ENCODE results near the gene NUP85. TPM values are rescaled to one million over a fixed set of nuclear protein-coding genes. Genes with fewer than 3 reads are reported as not detected.
"Not testable (repeated sequence)": the region's sequence is repeated elsewhere in the genome, so short reads cannot be mapped to it uniquely, and the experiment has no call there.

Gene NUP85, protein sequence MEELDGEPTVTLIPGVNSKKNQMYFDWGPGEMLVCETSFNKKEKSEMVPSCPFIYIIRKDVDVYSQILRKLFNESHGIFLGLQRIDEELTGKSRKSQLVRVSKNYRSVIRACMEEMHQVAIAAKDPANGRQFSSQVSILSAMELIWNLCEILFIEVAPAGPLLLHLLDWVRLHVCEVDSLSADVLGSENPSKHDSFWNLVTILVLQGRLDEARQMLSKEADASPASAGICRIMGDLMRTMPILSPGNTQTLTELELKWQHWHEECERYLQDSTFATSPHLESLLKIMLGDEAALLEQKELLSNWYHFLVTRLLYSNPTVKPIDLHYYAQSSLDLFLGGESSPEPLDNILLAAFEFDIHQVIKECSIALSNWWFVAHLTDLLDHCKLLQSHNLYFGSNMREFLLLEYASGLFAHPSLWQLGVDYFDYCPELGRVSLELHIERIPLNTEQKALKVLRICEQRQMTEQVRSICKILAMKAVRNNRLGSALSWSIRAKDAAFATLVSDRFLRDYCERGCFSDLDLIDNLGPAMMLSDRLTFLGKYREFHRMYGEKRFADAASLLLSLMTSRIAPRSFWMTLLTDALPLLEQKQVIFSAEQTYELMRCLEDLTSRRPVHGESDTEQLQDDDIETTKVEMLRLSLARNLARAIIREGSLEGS
- 64.5 TPM for polyA plus RNA-seq (2013, experiment 1 of 2)
- polyA plus RNA-seq (2013, experiment 2 of 2), result 66.4 TPM

DNA sequence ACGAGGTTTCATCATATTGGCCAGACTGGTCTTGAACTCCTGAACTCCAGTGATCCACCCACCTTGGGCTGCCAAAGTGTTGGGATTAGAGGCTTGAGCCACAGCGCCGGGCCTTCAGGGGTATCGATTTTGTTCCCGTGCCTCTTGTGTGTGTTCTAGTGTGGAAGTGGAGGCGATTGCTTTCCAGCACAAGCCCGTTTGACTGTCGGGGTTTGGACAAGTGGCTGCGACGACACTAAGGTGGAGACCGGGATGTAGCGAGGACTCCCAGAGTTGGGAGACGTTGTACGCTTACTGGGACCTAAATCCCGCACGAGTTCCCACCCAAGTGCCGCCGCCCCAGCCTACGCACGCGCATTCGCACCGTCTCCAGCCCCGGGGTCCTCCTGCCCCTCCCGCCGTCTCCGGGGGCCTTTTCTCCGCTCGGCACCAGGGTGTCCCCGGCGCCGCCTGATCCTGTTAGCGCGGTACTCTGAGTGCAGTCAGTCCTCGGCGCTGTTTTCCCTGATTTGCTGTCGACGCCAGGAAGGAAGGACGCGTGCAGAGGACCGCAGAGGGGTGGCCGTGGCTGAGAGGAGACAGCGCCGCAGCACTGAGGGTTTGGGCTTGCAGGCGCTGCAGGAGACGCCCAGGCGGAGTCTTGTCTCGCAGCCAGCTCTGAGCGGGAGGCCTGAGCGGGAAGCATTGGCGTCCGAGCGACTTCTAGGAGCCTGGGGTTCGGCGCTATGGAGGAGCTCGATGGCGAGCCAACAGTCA is at the start of gene NUP85:
Gene NUP85 (plus strand): TSS at position 643 of the 756 bp plus-strand sequence. CDS start 83 bp downstream, at position 726.
- Histone ChIP-seq H3K9ac (ENCODE audit: low read depth, low read length) (peak within 1 kb of the TSS; percentile 98), H3K9me3 (ENCODE audit: insufficient read depth, low read depth, low read length) (no peaks in the 10 kb centered on the region), H3K4me3 (ENCODE audit: low read length) (peak within 1 kb of the TSS; percentile 94), H3K27me3 (ENCODE audit: insufficient read depth, low read length) (no peaks in the 10 kb centered on the region), H3K36me3 (ENCODE audit: insufficient read depth, low read length) (peaks cover 18% of the 10 kb centered on the region), H3K27ac (ENCODE audit: low read depth, low read length) (peak within 1 kb of the TSS; percentile 100), H3K4me1 (ENCODE audit: insufficient read depth, low read length) (no peaks in the 10 kb centered on the region)
- WGBS, result under 1% methylated on average over 57 of the region's 57 CpGs

DNA sequence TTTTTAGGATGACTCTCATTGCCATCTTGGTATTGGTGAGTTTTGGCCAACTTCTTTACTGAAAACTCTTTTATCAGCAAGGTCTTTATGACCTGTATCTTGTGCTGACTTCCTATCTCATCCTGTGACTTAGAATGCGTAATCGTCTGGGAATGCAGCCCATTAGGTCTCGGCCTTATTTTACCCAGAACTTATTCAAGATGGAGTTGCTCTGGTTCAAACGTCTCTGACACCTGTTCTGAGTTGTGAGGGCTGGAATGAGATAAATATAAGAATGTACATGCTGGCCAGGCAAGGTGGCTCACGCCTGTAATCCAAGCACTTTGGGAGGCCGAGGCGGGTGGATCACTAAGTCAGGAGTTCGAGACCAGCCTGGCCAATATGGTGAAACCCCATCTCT is 47.0 kb upstream of the NUP85 start:
- H3K36me3 ChIP-seq (ENCODE audit: insufficient read depth, low read length); H3K4me3 ChIP-seq (ENCODE audit: low read length); H3K9ac ChIP-seq (ENCODE audit: low read depth, low read length); H3K4me1 ChIP-seq (ENCODE audit: insufficient read depth, low read length); H3K27ac ChIP-seq (ENCODE audit: low read depth, low read length); H3K27me3 ChIP-seq (ENCODE audit: insufficient read depth, low read length); H3K9me3 ChIP-seq (ENCODE audit: insufficient read depth, low read depth, low read length): not testable (repeated sequence)
- WGBS, result 92% methylated on average over 8 of the region's 8 CpGs

DNA sequence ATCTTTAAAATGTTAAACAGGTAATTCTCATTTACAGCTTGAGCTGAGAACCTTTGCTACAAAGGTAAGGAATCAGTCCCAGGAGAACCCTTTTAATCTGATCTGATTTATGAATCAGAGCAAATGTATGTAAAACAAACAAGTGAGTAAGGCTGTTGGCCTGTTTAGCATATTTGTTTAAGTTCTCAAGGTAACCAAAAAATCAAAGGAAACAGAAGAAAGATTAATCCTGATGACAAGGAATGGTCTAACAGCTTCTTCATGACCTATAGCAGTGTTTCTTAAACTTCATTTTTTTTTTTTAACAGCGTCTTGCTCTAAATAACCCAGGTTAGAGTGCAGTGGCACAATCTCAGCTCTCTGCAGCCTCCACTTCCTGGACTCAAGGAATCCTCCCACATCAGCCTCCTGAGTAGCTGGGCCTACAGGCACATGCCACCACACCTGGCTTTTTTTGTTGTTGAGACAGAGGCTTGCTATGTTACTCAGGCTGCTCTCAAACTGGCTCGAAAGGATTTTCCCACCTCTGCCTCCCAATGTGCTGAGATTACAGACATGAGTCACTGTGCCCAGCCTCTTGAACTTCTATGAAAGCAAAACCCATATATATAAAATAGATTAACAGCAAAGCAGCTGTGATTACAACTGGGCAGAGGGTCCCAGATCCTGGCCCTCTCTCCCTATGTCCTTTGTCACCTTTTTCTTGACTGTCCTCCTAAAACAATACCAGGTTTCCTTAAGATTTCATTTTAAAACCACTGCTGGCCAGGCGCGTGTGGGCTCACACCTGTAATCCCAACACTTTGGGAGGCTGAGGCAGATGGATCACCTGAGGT is 46.1 kb upstream of the NUP85 start:
- Histone ChIP-seq H3K9me3 (ENCODE audit: insufficient read depth, low read depth, low read length) (no peaks in the 10 kb centered on the region), H3K27ac (ENCODE audit: low read depth, low read length) (no peak overlapping the region), H3K27me3 (ENCODE audit: insufficient read depth, low read length) (no peaks in the 10 kb centered on the region), H3K9ac (ENCODE audit: low read depth, low read length) (no peak overlapping the region), H3K4me3 (ENCODE audit: low read length) (no peak overlapping the region), H3K4me1 (ENCODE audit: insufficient read depth, low read length) (peaks cover 10% of the 10 kb centered on the region; the same call in 1 of the 2 replicates), H3K36me3 (ENCODE audit: insufficient read depth, low read length) (no peaks in the 10 kb centered on the region)
- WGBS, result 91% methylated on average over 4 of the region's 4 CpGs

DNA sequence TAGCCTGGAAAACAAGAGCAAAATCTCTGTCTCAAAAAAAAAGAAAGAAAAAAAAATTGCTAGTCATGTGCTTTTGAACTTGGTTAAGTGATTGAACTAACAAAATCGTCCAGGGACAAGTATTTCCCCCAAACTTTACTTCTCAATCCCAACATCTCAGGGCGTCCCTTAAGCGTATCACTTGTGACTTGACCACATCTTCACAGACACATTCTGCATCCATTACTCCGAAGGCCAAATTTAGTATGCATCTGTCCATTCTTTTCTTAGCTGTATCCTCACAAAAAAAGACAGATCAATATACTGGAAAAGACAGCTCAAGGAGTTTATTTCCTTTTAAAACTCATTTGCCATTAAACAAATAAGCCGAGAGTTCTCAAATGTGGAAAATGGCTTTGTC is 45.3 kb upstream of the NUP85 start:
- WGBS, result 94% methylated on average over 5 of the region's 5 CpGs
- no peak overlapping the region for H3K27ac ChIP-seq (ENCODE audit: low read depth, low read length)
- H3K27me3 ChIP-seq (ENCODE audit: insufficient read depth, low read length), result no peaks in the 10 kb centered on the region
- H3K9ac ChIP-seq (ENCODE audit: low read depth, low read length), result no peak overlapping the region
- no peaks in the 10 kb centered on the region for H3K9me3 ChIP-seq (ENCODE audit: insufficient read depth, low read depth, low read length)
- 0 out of 2 replicates have a peak, but pooled peaks cover 4% of the 10 kb centered on the region for H3K4me1 ChIP-seq (ENCODE audit: insufficient read depth, low read length)
- H3K36me3 ChIP-seq (ENCODE audit: insufficient read depth, low read length), result peaks cover 4% of the 10 kb centered on the region
- no peak overlapping the region for H3K4me3 ChIP-seq (ENCODE audit: low read length)

DNA sequence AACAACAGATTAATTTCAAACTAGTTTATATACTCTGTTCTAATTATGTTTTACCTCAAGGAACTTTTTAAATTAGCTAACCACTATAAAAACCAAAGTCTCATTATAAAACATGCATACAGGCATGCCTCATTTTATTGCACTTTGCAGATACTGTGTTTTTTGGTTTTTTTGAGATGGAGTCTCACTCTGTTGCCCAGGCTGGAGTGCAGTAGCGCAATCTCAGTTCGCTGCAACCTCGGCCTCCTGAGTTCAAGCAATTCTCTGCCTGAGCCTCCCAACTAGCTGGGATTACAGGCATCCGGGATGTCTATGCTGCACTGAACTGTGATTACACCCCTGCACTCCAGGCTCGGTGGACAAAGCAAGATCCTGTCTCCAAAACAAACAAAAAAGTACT is 42.4 kb upstream of the NUP85 start:
- Histone ChIP-seq H3K9ac (ENCODE audit: low read depth, low read length) (no peak overlapping the region), H3K27ac (ENCODE audit: low read depth, low read length) (no peak overlapping the region), H3K36me3 (ENCODE audit: insufficient read depth, low read length) (peaks cover 27% of the 10 kb centered on the region), H3K4me1 (ENCODE audit: insufficient read depth, low read length) (no peaks in the 10 kb centered on the region), H3K9me3 (ENCODE audit: insufficient read depth, low read depth, low read length) (no peaks in the 10 kb centered on the region), H3K4me3 (ENCODE audit: low read length) (no peak overlapping the region), H3K27me3 (ENCODE audit: insufficient read depth, low read length) (no peaks in the 10 kb centered on the region)
- WGBS, result 97% methylated on average over 5 of the region's 5 CpGs

DNA sequence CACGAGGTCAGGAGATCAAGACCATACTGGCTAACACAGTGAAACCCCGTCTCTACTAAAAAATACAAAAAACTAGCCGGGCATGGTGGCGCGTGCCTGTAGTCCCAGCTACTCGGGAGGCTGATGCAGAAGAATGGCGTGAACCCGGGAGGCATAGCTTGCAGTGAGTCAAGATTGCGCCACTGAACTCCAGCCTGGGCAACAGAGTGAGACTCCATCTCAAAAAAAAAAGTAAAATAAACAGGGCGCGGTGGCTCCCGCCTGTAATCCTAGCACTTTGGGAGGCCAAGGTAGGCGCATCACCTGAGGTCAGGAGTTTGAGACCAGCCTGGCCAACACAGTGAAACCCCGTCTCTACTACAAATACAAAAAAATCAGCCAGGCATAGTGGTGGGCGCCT is 40.9 kb upstream of the NUP85 start:
- not testable (repeated sequence) for H3K9ac ChIP-seq (ENCODE audit: low read depth, low read length); H3K9me3 ChIP-seq (ENCODE audit: insufficient read depth, low read depth, low read length); H3K4me3 ChIP-seq (ENCODE audit: low read length); H3K27me3 ChIP-seq (ENCODE audit: insufficient read depth, low read length); H3K4me1 ChIP-seq (ENCODE audit: insufficient read depth, low read length); H3K27ac ChIP-seq (ENCODE audit: low read depth, low read length)
- WGBS, result 93% methylated on average over 15 of the region's 15 CpGs
- peaks cover 39% of the 10 kb centered on the region for H3K36me3 ChIP-seq (ENCODE audit: insufficient read depth, low read length)

DNA sequence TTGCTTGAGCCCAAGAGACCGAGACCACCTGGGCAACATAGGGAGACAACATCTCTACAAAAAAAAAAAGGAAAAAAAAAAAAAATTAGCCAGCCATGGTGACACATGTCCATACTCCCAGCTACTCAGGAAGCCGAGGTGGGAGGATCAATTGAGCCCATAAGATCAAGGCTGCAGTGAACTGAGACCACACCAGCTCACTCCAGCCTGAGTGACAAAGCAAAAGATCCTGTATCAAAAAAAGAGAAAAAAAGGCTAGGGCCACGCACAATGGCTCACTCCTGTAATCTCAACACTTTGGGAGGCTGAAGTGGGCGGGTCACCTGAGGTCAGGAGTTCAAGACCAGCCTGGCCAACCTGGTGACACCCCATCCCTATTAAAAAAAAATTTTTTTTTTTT is 36.5 kb upstream of the NUP85 start:
- Histone ChIP-seq H3K9me3 (ENCODE audit: insufficient read depth, low read depth, low read length) (no peaks in the 10 kb centered on the region), H3K36me3 (ENCODE audit: insufficient read depth, low read length) (peaks cover 81% of the 10 kb centered on the region), H3K4me1 (ENCODE audit: insufficient read depth, low read length) (no peaks in the 10 kb centered on the region), H3K4me3 (ENCODE audit: low read length) (no peak overlapping the region), H3K27me3 (ENCODE audit: insufficient read depth, low read length) (no peaks in the 10 kb centered on the region), H3K27ac (ENCODE audit: low read depth, low read length) (no peak overlapping the region), H3K9ac (ENCODE audit: low read depth, low read length) (no peak overlapping the region)
- WGBS, result 94% methylated on average over 4 of the region's 4 CpGs

DNA sequence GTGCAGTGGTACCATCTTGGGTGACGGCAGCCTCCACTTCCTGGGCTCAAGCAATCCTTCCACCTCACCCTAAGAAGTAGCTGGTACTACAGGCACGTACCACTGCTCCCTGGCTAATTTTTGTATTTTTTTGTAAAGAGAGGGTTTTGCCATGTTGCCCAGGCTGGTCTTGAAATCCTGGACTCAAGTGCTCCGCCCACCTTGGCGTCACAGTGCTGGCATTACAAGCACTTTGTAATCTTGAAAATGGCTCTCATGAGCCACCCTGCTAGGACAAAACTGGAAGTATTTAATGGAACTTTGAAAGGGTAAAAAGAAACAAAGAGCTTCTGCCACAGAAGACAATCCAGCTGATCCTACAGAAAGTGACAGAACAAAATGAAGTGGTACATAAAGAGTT is 32.0 kb upstream of the NUP85 start:
- Histone ChIP-seq H3K9ac (ENCODE audit: low read depth, low read length) (no peak overlapping the region), H3K36me3 (ENCODE audit: insufficient read depth, low read length) (peaks cover 93% of the 10 kb centered on the region), H3K27me3 (ENCODE audit: insufficient read depth, low read length) (no peaks in the 10 kb centered on the region), H3K4me1 (ENCODE audit: insufficient read depth, low read length) (no peaks in the 10 kb centered on the region), H3K9me3 (ENCODE audit: insufficient read depth, low read depth, low read length) (no peaks in the 10 kb centered on the region), H3K4me3 (ENCODE audit: low read length) (no peak overlapping the region), H3K27ac (ENCODE audit: low read depth, low read length) (no peak overlapping the region)
- 93% methylated on average over 4 of the region's 4 CpGs for WGBS

DNA sequence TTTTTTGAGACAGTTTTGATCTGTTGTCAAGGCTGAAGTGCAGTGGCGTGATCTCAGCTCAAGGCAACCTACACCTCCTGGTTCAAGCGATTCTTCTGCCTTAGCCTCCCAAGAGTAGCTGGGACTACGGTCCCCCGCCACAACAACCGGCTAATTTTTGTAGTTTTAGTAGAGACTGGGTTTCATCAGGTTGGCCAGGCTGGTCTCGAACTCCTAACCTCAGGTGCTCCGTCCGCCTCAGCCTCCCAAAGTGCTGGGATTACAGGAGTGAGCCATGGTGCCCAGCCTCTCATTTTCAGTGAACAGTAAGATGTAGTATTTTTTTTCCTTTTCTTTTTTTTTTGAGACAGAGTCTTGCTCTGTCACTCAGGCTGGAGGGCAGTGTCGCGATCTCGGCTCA is 30.5 kb upstream of the NUP85 start:
- no peaks in the 10 kb centered on the region for H3K9me3 ChIP-seq (ENCODE audit: insufficient read depth, low read depth, low read length)
- H3K36me3 ChIP-seq (ENCODE audit: insufficient read depth, low read length), result peaks cover 99% of the 10 kb centered on the region
- H3K4me3 ChIP-seq (ENCODE audit: low read length), result no peak overlapping the region
- no peak overlapping the region for H3K27ac ChIP-seq (ENCODE audit: low read depth, low read length)
- H3K27me3 ChIP-seq (ENCODE audit: insufficient read depth, low read length), result no peaks in the 10 kb centered on the region
- WGBS, result 95% methylated on average over 11 of the region's 11 CpGs
- H3K4me1 ChIP-seq (ENCODE audit: insufficient read depth, low read length), result no peaks in the 10 kb centered on the region
- no peak overlapping the region for H3K9ac ChIP-seq (ENCODE audit: low read depth, low read length)

DNA sequence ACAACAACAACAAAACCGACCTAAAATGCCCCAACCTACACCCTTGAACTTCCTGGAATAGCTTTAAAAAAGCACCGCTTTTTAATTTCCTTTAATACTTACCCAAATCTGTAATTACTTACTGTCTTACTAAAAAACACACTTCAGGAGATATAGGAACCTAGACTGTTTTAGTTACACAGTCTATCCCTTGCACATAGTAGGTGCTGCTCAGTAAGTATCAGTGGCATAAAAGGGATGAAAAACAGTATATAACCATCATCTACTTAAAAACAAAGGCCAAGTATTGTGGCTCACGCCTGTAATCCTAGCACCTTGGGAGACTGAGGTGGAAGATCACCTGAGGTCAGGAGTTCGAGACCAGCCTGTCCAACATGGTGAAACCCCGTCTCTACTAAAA is 28.9 kb upstream of the NUP85 start:
- H3K9ac ChIP-seq (ENCODE audit: low read depth, low read length), result no peak overlapping the region
- H3K9me3 ChIP-seq (ENCODE audit: insufficient read depth, low read depth, low read length), result no peaks in the 10 kb centered on the region
- 93% methylated on average over 5 of the region's 5 CpGs for WGBS
- H3K27me3 ChIP-seq (ENCODE audit: insufficient read depth, low read length), result no peaks in the 10 kb centered on the region
- H3K4me3 ChIP-seq (ENCODE audit: low read length), result no peak overlapping the region
- peaks cover 97% of the 10 kb centered on the region for H3K36me3 ChIP-seq (ENCODE audit: insufficient read depth, low read length)
- H3K4me1 ChIP-seq (ENCODE audit: insufficient read depth, low read length), result 0 out of 2 replicates have a peak, but pooled peaks cover 8% of the 10 kb centered on the region
- no peak overlapping the region for H3K27ac ChIP-seq (ENCODE audit: low read depth, low read length)
